A673 (cell line): Measurements from ENCODE around the gene SMYD1. TPM values are rescaled to one million over a fixed set of nuclear protein-coding genes. Genes with fewer than 3 reads are reported as not detected.

Experiments
- BruUV-seq: library from RNA; stranded (reverse); fragments of 400-500 nt; replicated peaks from 2 replicates; lab custom pipeline; 2021; lab: Mats Ljungman, UMichigan
- CTCF ChIA-PET: fragments of 300-600 bp; sonication (Branson Sonifier 250); formaldehyde crosslinking; loops from one replicate; lab custom pipeline; 2022; ENCODE audit warnings: antibody characterized with exemption; lab: Charles Lee
- POLR2A ChIA-PET: fragments of 300-600 bp; sonication (Branson Sonifier 250); formaldehyde crosslinking; loops from one replicate; lab custom pipeline; 2022; ENCODE audit warnings: antibody characterized with exemption; ENCODE audit not compliant: low non-redundant PET; lab: Charles Lee
- DNase-seq: peaks from one replicate; pipeline ENCODE4 v3.0.0-alpha.2; 2015; ENCODE audit warnings: low spot score
- H3K27ac ChIP-seq: fragments of 200-600 bp; sonication (generic); 2 replicates; pipeline ENCODE4 v1.5.1; 2016; ENCODE audit warnings: mixed run types, low read depth, mild to moderate bottlenecking, mixed read lengths, antibody characterized with exemption, low read length; ENCODE audit not compliant: poor library complexity, severe bottlenecking
- H3K27me3 ChIP-seq: fragments of 200-600 bp; sonication (generic); replicated peaks from 2 replicates; pipeline ENCODE4 v1.6.1; 2017; ENCODE audit warnings: mixed run types, low read depth, mild to moderate bottlenecking, mixed read lengths, antibody characterized with exemption, low read length; ENCODE audit not compliant: insufficient read depth, poor library complexity
- H3K36me3 ChIP-seq: fragments of 200-600 bp; sonication (generic); 2 replicates; pipeline ENCODE4 v1.6.1; 2016; ENCODE audit warnings: mixed run types, mild to moderate bottlenecking, mixed read lengths, antibody characterized with exemption, low read length; ENCODE audit not compliant: insufficient read depth, poor library complexity, severe bottlenecking
- H3K4me1 ChIP-seq: fragments of 200-600 bp; sonication (generic); 2 replicates; pipeline ENCODE4 v1.6.1; 2017; ENCODE audit warnings: mixed run types, mild to moderate bottlenecking, mixed read lengths, antibody characterized with exemption, low read length; ENCODE audit not compliant: insufficient read depth, poor library complexity, severe bottlenecking
- H3K4me3 ChIP-seq: fragments of 200-600 bp; sonication (generic); 2 replicates; pipeline ENCODE4 v1.5.1; 2016; ENCODE audit warnings: low read depth, mixed run types, mild to moderate bottlenecking, mixed read lengths, low read length; ENCODE audit not compliant: poor library complexity, severe bottlenecking
- H3K9me3 ChIP-seq: fragments of 200-600 bp; sonication (generic); 2 replicates; pipeline ENCODE4 v1.6.1; 2016; ENCODE audit warnings: mixed run types, low read depth, mild to moderate bottlenecking, mixed read lengths, antibody characterized with exemption, low read length; ENCODE audit not compliant: poor library complexity, severe bottlenecking
- EZH2 ChIP-seq: fragments of 200-600 bp; sonication (generic); IDR thresholded peaks from 2 replicates; pipeline ENCODE4 v1.6.1; 2017; ENCODE audit warnings: borderline replicate concordance, low read depth, mild to moderate bottlenecking, mixed read lengths, antibody characterized with exemption, low read length; ENCODE audit not compliant: poor library complexity, severe bottlenecking
- intact Hi-C: fragments of 100-400 bp; cut with micrococcal nuclease; formaldehyde crosslinking; loops from one replicate; pipeline ENCODE4 v1.10.0; 2022; ENCODE audit not compliant: unreplicated experiment
- total RNA-seq: library from RNA; stranded (reverse); gene quantifications from 2 replicates; pipeline ENCODE4 v1.2.3, GENCODE V29; 2021
- TF ChIP-seq, protein P1 (sequence below): fragments of 300-800, 200-600 bp; sonication (generic); conservative IDR thresholded peaks from 2 replicates; pipeline ENCODE4 v1.5.1; 2017; ENCODE audit warnings: low read depth, mild to moderate bottlenecking, antibody characterized with exemption, low read length, moderate library complexity, mixed read lengths

Gene SMYD1
- total RNA-seq, 1 experiment from 2014 or later: not detected

DNA sequence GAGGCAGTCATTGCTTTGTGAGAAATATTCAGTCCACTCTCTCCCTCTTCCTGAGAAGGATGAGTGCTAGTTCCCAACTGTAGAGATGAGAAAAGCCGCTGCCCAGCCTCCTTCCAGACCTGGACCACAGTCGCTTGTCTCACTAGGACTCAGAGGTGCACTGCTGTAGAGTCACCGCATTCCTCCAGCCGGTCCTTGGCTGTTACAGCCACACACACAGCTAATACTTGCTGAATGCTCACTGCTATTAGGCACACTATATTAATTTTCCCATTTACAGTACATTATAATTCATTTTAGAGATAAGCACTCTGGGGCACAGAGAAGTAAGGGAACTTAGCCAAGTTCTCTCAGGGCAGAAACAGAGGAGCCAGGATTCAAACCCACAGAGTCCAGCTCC, 70.2 kb downstream of the SMYD1 start:
- ChIA-PET POLR2A (no interaction called here), CTCF (no interaction called here)
- no peak overlapping the region for H3K27ac ChIP-seq
- intact Hi-C loops: no loop called here
- no peaks in the 10 kb centered on the region for H3K9me3 ChIP-seq
- H3K27me3 ChIP-seq: peaks cover 73% of the 10 kb centered on the region
- no peak overlapping the region for H3K4me3 ChIP-seq
- BruUV-seq: no TSS peak
- DNase-seq: no peak
- no peaks in the 10 kb centered on the region for H3K36me3 ChIP-seq
- TF ChIP-seq, protein P1, sequence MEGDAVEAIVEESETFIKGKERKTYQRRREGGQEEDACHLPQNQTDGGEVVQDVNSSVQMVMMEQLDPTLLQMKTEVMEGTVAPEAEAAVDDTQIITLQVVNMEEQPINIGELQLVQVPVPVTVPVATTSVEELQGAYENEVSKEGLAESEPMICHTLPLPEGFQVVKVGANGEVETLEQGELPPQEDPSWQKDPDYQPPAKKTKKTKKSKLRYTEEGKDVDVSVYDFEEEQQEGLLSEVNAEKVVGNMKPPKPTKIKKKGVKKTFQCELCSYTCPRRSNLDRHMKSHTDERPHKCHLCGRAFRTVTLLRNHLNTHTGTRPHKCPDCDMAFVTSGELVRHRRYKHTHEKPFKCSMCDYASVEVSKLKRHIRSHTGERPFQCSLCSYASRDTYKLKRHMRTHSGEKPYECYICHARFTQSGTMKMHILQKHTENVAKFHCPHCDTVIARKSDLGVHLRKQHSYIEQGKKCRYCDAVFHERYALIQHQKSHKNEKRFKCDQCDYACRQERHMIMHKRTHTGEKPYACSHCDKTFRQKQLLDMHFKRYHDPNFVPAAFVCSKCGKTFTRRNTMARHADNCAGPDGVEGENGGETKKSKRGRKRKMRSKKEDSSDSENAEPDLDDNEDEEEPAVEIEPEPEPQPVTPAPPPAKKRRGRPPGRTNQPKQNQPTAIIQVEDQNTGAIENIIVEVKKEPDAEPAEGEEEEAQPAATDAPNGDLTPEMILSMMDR: no peak
- TF ChIP-seq EZH2: no peak
- no peaks in the 10 kb centered on the region for H3K4me1 ChIP-seq

DNA sequence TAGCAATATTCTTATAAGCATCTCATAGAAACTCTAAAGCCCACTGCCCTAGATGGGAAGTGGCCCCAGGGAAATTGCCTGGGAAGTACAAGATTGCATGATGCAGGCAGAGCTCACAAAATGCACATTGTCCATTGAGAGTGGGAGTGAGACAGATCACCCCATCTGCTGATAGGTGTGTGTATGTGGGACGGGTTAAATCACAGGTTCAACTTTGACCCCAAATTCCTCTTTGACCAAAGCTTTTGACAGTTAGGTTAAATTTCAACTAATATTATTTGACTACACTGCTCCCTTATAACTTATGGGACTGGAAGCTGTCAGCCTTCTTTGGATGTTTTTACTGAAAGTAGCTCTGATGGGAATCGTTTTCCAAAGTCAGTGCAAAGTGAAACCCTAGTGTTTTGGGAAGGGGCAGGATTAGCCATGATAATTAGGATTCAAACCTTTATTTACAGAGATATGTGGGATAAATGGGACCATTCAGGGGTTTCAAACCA, 71.6 kb downstream of the SMYD1 start:
- TF ChIP-seq EZH2: no peak
- TF ChIP-seq, protein P1: no peak
- Histone ChIP-seq H3K4me3 (no peak overlapping the region), H3K27ac (no peak overlapping the region), H3K4me1 (no peaks in the 10 kb centered on the region), H3K27me3 (peaks cover 79% of the 10 kb centered on the region), H3K36me3 (no peaks in the 10 kb centered on the region), H3K9me3 (no peaks in the 10 kb centered on the region)
- no TSS peak for BruUV-seq
- intact Hi-C loops: no loop called here
- no peak for DNase-seq
- ChIA-PET POLR2A (no interaction called here), CTCF (interaction anchor here (0.6 kb wide), 1 partner anchor 74 kb away, joined by 7 read pairs; no protein-coding TSS in a partner anchor)

DNA sequence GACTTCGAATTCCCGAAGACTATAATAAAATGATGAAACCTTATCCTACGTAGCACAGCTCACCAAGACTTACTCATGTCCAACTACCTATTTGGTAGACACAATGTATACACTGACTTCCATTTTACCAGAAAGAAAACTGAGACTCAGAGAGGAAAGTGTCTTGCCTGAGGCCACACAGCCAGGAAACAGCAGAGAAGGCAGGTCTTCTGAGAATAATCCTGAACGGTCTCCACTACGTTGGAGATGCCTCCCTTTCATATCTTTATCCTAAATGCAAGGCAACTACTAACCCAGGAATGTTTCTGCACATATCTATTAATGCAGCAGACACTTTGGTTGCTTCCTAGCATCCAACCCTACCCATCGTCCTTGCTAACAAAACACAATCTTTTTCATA, 72.2 kb downstream of the SMYD1 start:
- Histone ChIP-seq H3K27ac (no peak overlapping the region), H3K4me3 (no peak overlapping the region), H3K27me3 (peaks cover 80% of the 10 kb centered on the region), H3K9me3 (no peaks in the 10 kb centered on the region), H3K4me1 (no peaks in the 10 kb centered on the region), H3K36me3 (no peaks in the 10 kb centered on the region)
- intact Hi-C loops: no loop called here
- DNase-seq: no peak
- no TSS peak for BruUV-seq
- no peak for TF ChIP-seq EZH2
- TF ChIP-seq, protein P1: no peak
- POLR2A ChIA-PET: no interaction called here
- CTCF ChIA-PET: interaction anchor here (0.6 kb wide), 1 partner anchor 75 kb away, joined by 7 read pairs; no protein-coding TSS in a partner anchor
